Measurements from ENCODE around the gene PSMD2. TPM values are rescaled to one million over a fixed set of nuclear protein-coding genes. Genes with fewer than 3 reads are reported as not detected.

Gene PSMD2
- total RNA-seq, 1 experiment from 2014 or later: 359 TPM

DNA sequence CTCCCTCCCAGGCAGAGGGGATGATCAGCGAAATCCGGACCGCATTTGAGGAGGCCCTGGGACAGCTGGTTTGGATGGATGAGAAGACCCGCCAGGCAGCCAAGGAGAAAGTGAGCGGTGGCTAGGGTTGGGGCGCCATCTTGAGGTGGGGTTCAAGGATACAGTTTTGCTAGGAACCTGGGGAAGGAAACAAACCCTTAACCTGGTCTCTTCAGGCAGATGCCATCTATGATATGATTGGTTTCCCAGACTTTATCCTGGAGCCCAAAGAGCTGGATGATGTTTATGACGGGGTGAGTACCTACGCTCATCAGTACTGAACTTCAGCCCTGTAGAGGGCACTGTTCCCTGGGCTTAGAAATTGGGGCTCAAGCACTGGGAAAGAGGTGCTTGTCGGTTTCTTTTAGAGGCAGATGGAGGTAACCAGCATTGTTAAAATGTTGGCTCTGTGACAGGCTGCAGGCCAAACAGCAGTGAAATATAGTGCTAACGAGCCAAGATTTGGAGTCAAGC lies 9.6 kb upstream of the PSMD2 start:
- peak; percentile 76 for ATAC-seq
- Mint-ChIP-seq H3K36me3 (no peaks in the 10 kb centered on the region), H3K9me3 (no peaks in the 10 kb centered on the region), H3K4me1 (peaks cover 5% of the 10 kb centered on the region; the same call in 1 of the 2 replicates), H3K27me3 (ENCODE audit: low read depth) (no peaks in the 10 kb centered on the region; the same call in 1 of the 2 replicates), H3K4me3 (no peak overlapping the region), H3K27ac (no peak overlapping the region)
- TF ChIP-seq, protein P1, sequence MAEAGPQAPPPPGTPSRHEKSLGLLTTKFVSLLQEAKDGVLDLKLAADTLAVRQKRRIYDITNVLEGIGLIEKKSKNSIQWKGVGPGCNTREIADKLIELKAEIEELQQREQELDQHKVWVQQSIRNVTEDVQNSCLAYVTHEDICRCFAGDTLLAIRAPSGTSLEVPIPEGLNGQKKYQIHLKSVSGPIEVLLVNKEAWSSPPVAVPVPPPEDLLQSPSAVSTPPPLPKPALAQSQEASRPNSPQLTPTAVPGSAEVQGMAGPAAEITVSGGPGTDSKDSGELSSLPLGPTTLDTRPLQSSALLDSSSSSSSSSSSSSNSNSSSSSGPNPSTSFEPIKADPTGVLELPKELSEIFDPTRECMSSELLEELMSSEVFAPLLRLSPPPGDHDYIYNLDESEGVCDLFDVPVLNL (CRISPR knock-in tag; IDR thresholded peaks at IDR 0.05; ENCODE audit: borderline replicate concordance, low read depth): no peak
- TF ChIP-seq, protein P2, sequence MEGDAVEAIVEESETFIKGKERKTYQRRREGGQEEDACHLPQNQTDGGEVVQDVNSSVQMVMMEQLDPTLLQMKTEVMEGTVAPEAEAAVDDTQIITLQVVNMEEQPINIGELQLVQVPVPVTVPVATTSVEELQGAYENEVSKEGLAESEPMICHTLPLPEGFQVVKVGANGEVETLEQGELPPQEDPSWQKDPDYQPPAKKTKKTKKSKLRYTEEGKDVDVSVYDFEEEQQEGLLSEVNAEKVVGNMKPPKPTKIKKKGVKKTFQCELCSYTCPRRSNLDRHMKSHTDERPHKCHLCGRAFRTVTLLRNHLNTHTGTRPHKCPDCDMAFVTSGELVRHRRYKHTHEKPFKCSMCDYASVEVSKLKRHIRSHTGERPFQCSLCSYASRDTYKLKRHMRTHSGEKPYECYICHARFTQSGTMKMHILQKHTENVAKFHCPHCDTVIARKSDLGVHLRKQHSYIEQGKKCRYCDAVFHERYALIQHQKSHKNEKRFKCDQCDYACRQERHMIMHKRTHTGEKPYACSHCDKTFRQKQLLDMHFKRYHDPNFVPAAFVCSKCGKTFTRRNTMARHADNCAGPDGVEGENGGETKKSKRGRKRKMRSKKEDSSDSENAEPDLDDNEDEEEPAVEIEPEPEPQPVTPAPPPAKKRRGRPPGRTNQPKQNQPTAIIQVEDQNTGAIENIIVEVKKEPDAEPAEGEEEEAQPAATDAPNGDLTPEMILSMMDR (IDR thresholded peaks at IDR 0.05): peak; percentile 52
- ChIA-PET CTCF (interaction anchor here (0.5 to 2.2 kb wide), 30 partner anchors 8 to 394 kb away, joined by 3 to 18 read pairs (median 4); partner anchors contain the start of genes ABCC5, ABCF3, CAMK2N2 and EEF1AKMT4), POLR2A (interaction anchor here (0.5 to 0.7 kb wide), 2 partner anchors 71 to 115 kb away, joined by 3 read pairs; no protein-coding TSS in a partner anchor)
- DNase-seq (ENCODE audit: low spot score): peak; percentile 88

DNA sequence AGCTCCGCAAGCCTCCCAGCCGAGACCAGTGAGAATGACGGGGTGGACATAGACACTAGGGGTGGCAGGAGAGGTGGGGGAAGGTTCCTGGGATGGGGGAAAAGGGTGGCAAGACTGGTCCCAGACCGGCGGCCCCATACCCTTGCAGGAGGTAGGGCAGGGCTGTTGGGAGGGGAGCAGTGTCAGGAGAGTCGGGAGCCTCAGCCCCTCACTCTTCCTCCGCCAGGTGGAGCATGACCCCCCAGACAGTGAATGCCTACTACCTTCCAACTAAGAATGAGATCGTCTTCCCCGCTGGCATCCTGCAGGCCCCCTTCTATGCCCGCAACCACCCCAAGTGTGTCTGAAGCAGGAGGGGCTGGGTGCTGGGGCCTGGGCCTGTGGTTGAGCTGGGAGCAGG lies 8.7 kb upstream of the PSMD2 start:
- H3K27me3 Mint-ChIP-seq (ENCODE audit: low read depth): peaks cover 5% of the 10 kb centered on the region; the same call in 1 of the 2 replicates
- CTCF ChIA-PET: interaction anchor here (1.1 to 1.4 kb wide), 4 partner anchors 10 to 271 kb away, joined by 4 to 7 read pairs (median 4); partner anchors contain the start of genes EIF2B5 and EPHB3
- no peaks in the 10 kb centered on the region for H3K9me3 Mint-ChIP-seq
- peak; percentile 34 for DNase-seq (ENCODE audit: low spot score)
- no peak overlapping the region for H3K4me3 Mint-ChIP-seq
- peak; percentile 64 for ATAC-seq
- no peaks in the 10 kb centered on the region for H3K36me3 Mint-ChIP-seq
- no peaks in the 10 kb centered on the region for H3K4me1 Mint-ChIP-seq
- POLR2A ChIA-PET: no interaction called here
- TF ChIP-seq JAZF1 (CRISPR knock-in tag; IDR thresholded peaks at IDR 0.05) (no peak), ELF4 (CRISPR knock-in tag; IDR thresholded peaks at IDR 0.05; ENCODE audit: low read depth) (no peak), NR2C2 (CRISPR knock-in tag; IDR thresholded peaks at IDR 0.05) (no peak), PRRX2 (CRISPR knock-in tag; IDR thresholded peaks at IDR 0.05) (no peak), ZNF138 (CRISPR knock-in tag; conservative IDR thresholded peaks at IDR 0.05) (no peak), FOXP1 (CRISPR knock-in tag; IDR thresholded peaks at IDR 0.05; ENCODE audit: borderline replicate concordance) (no peak), USF2 (CRISPR knock-in tag; IDR thresholded peaks at IDR 0.05) (no peak), ZMAT4 (CRISPR knock-in tag; IDR thresholded peaks at IDR 0.05) (no peak)
- TF ChIP-seq, protein P3, sequence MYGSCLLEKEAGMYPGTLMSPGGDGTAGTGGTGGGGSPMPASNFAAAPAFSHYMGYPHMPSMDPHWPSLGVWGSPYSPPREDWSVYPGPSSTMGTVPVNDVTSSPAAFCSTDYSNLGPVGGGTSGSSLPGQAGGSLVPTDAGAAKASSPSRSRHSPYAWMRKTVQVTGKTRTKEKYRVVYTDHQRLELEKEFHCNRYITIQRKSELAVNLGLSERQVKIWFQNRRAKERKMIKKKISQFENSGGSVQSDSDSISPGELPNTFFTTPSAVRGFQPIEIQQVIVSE (CRISPR knock-in tag; IDR thresholded peaks at IDR 0.05; ENCODE audit: borderline replicate concordance): no peak
- no peak overlapping the region for H3K27ac Mint-ChIP-seq

- H3K4me1 Mint-ChIP-seq: no peaks in the 10 kb centered on the region
- ATAC-seq (no peak), DNase-seq (ENCODE audit: low spot score) (no peak)
- H3K9me3 Mint-ChIP-seq: no peaks in the 10 kb centered on the region
- CTCF ChIA-PET: interaction anchor here (1.1 to 1.5 kb wide), 4 partner anchors 11 to 270 kb away, joined by 3 to 4 read pairs (median 4); partner anchors contain the start of genes CAMK2N2, EEF1AKMT4 and EPHB3
- no peak overlapping the region for H3K27ac Mint-ChIP-seq
- POLR2A ChIA-PET: no interaction called here
- H3K36me3 Mint-ChIP-seq: no peaks in the 10 kb centered on the region
- H3K27me3 Mint-ChIP-seq (ENCODE audit: low read depth): peaks cover 5% of the 10 kb centered on the region; the same call in 1 of the 2 replicates
- no peak overlapping the region for H3K4me3 Mint-ChIP-seq
- TF ChIP-seq, protein P4, sequence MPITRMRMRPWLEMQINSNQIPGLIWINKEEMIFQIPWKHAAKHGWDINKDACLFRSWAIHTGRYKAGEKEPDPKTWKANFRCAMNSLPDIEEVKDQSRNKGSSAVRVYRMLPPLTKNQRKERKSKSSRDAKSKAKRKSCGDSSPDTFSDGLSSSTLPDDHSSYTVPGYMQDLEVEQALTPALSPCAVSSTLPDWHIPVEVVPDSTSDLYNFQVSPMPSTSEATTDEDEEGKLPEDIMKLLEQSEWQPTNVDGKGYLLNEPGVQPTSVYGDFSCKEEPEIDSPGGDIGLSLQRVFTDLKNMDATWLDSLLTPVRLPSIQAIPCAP (CRISPR knock-in tag; IDR thresholded peaks at IDR 0.05): no peak
- TF ChIP-seq HMGA2 (CRISPR knock-in tag; IDR thresholded peaks at IDR 0.05) (no peak), ESRRA (CRISPR knock-in tag; IDR thresholded peaks at IDR 0.05; ENCODE audit: borderline replicate concordance) (no peak), E2F5 (CRISPR knock-in tag; IDR thresholded peaks at IDR 0.05) (no peak), ZNF232 (CRISPR knock-in tag; IDR thresholded peaks at IDR 0.05) (no peak), ETV6 (CRISPR knock-in tag; IDR thresholded peaks at IDR 0.05) (no peak), FOXK1 (CRISPR knock-in tag; IDR thresholded peaks at IDR 0.05) (no peak)
- TF ChIP-seq, protein P5, sequence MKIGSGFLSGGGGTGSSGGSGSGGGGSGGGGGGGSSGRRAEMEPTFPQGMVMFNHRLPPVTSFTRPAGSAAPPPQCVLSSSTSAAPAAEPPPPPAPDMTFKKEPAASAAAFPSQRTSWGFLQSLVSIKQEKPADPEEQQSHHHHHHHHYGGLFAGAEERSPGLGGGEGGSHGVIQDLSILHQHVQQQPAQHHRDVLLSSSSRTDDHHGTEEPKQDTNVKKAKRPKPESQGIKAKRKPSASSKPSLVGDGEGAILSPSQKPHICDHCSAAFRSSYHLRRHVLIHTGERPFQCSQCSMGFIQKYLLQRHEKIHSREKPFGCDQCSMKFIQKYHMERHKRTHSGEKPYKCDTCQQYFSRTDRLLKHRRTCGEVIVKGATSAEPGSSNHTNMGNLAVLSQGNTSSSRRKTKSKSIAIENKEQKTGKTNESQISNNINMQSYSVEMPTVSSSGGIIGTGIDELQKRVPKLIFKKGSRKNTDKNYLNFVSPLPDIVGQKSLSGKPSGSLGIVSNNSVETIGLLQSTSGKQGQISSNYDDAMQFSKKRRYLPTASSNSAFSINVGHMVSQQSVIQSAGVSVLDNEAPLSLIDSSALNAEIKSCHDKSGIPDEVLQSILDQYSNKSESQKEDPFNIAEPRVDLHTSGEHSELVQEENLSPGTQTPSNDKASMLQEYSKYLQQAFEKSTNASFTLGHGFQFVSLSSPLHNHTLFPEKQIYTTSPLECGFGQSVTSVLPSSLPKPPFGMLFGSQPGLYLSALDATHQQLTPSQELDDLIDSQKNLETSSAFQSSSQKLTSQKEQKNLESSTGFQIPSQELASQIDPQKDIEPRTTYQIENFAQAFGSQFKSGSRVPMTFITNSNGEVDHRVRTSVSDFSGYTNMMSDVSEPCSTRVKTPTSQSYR (CRISPR knock-in tag; IDR thresholded peaks at IDR 0.05): no peak
These were observed 7.8 kb upstream of the PSMD2 start for GRCh38 chr3:184291044-184291737.

Data from WTC11 (cell line).